GM12864 (cell line): Measurements from ENCODE around the gene SLC44A5.

Source experiments
- DNase-seq: peaks from one replicate; pipeline ENCODE4 v3.0.0-alpha.2; 2011; ENCODE audit warnings: low read depth
- H3K4me3 ChIP-seq: 2 replicates; pipeline ENCODE4 v1.5.1; 2011; ENCODE audit warnings: mild to moderate bottlenecking, low read depth, low read length, control low read depth
- TF ChIP-seq, protein P1 (sequence below): IDR thresholded peaks from 2 replicates; pipeline ENCODE4 v1.5.1; 2011; ENCODE audit warnings: low read depth, mild to moderate bottlenecking, moderate library complexity, low read length, control low read depth, inconsistent platforms; ENCODE audit errors: missing control alignments

The SLC44A5 gene

DNA sequence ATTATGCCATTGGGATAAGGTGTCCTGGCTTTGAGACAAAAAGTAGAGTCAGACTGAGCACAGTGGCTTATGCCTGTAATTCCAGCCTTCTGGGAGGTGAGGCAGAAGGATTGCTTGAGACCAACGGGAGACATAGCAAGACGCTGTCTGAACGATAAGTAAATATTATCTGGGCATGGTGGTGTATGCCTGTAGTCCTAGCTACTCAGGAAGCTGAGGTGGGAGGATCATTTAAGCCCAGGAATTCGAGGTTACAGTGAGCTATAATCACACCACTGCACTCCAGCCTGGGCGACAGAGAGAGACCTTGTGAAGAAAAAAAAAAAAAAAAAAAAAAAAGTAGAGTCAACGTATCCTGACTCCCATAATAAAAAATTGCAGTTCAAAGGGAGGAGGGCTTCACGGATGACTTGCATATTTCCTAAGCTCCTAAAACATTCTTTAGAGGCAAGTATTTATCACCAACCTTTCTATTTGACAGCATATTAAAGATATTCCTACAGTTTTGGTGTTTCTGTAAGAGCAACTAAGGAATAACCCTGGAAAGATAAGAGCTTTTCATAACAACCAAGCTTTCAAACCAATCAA, 141.2 kb downstream of the SLC44A5 start:
- DNase-seq, result no peak
- H3K4me3 ChIP-seq, result no peak overlapping the region
- TF ChIP-seq, protein P1, sequence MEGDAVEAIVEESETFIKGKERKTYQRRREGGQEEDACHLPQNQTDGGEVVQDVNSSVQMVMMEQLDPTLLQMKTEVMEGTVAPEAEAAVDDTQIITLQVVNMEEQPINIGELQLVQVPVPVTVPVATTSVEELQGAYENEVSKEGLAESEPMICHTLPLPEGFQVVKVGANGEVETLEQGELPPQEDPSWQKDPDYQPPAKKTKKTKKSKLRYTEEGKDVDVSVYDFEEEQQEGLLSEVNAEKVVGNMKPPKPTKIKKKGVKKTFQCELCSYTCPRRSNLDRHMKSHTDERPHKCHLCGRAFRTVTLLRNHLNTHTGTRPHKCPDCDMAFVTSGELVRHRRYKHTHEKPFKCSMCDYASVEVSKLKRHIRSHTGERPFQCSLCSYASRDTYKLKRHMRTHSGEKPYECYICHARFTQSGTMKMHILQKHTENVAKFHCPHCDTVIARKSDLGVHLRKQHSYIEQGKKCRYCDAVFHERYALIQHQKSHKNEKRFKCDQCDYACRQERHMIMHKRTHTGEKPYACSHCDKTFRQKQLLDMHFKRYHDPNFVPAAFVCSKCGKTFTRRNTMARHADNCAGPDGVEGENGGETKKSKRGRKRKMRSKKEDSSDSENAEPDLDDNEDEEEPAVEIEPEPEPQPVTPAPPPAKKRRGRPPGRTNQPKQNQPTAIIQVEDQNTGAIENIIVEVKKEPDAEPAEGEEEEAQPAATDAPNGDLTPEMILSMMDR, result no peak

DNA sequence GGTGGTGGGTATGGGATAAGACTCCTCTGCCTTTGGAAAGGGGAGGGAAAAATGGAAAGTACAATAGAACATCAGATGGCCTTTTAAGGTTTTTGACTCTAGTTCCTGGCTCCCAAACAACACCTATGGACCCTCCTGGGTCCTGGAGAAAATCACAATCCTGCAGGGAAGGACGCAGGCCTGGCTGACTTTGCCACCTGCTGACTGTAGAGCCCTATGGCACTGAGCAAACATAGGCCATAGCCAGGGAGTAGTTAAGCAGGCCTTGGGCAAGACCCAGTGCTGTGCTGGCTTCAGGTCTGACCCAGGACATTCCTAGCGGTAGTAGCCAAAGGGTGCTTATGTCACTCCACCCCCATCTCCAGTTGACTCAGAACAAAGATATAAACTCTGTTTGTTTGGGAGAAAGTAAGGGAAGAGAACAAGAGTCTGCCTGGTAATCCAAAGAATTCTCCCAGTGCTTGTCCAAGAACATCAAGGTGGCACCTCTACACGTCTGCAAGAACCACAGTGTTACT, 149.0 kb downstream of the SLC44A5 start:
- H3K4me3 ChIP-seq, result no peak overlapping the region
- TF ChIP-seq, protein P1, result no peak
- no peak for DNase-seq

DNA sequence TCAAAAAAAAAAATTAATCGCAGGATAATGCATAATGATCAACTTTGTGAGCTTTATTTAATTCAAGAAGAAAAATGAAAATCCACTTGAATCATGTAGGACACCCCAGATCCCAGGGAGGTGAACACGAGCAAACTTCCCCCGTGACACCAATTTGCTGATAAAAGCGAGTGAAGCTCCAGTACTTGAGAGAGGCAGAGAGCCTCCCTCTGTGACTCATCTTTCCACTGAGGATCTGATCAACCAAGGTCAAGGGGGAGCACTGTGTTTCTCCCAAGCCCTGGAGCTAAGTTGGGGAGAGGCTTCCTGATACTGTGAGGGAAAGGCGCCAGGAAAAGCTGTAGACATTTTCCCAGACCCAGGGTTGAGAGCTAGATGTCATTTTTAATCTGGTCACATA, 160.9 kb downstream of the SLC44A5 start:
- DNase-seq, result no peak
- H3K4me3 ChIP-seq, result no peak overlapping the region
- TF ChIP-seq, protein P1, result no peak

DNA sequence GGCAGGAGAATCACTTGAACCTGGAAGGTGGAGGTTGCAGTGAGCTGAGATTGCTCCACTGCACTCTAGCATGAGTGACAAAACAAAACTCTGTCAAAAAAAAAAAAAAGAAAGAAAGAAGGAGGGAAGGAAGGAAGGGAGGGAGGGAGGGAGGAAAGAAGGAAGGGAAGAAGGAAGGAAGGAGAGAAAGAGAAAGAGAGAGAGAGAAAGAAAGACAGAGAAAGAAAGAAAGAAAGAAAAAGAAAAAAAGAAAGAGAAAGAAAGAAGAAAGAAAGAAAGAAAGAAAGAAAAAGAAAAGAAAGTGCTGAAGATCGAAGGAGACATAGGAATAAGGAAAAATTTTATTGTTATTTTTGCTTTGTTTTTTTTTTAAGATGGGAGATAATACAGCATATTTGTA, 166.7 kb downstream of the SLC44A5 start:
- DNase-seq, result no peak
- TF ChIP-seq, protein P1, result no peak
- H3K4me3 ChIP-seq, result no peak overlapping the region

DNA sequence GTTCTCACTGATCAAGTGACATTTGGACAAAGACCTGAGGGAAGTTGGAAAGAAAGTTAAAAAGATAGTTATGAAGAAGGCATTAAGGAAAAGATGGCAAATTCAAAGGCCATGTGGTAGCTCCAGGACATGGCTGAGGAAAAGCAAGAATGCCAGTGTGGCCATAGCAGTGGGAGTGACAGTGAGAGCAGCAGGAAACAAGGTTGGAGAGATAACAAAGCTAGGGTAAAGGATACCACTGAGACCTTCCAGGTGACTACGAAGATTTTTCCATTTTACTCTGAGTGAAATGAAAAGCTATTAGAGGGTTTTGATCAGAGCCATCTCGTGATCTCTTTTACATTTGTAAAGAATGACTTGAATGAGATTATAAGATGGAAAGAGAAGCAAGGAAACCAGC, 170.6 kb downstream of the SLC44A5 start:
- no peak for DNase-seq
- H3K4me3 ChIP-seq, result no peak overlapping the region
- TF ChIP-seq, protein P1, result no peak

DNA sequence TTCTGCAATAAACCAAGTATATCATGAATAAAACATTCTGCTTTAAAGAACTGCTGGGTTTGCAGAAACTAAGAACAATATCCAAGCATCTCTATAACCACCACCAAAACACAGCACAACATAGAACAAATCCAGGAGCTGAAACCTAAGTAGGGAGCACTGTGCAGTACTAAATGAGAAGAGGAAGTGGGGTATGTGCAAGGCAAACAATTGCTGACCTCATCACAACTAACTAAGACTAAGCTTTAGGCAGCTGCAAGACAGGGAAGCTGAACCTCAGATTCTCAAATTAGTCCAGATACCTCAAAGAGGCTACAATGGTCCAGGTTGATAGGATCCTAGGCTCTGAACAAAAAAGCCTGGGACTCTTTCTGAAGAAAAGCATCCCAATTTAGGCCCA, 172.6 kb downstream of the SLC44A5 start:
- TF ChIP-seq, protein P1, result no peak
- H3K4me3 ChIP-seq, result no peak overlapping the region
- DNase-seq, result no peak

DNA sequence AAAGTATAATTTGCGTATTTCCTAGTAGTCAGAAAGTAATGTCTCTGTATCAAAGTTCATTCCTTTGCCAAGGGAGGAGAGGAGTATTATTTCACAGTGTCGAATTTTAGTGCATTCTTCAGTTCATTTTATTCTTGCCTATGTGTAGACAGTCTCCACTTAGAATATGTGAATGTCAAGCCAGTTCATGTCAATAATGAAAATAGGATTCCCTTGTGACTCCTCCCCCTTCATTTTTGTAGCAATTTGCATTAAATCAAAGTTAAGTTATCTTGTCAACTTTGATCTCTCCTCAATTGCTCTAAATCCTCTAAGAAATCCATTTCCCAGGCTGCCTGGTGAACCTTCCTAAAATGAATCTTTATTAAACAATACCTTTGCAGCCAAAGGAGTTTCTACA, 179.1 kb downstream of the SLC44A5 start:
- no peak overlapping the region for H3K4me3 ChIP-seq
- TF ChIP-seq, protein P1, result no peak
- no peak for DNase-seq
